SK-N-MC (cell line): ENCODE measurements around the gene PFDN4.

Experiments used
- DNase-seq: peaks from one replicate; pipeline ENCODE4 v3.0.0-alpha.2; 2011; ENCODE audit warnings: low read depth, low spot score
- H3K27ac ChIP-seq: fragments of 200-600 bp; sonication (generic); 2 replicates; pipeline ENCODE4 v1.5.1; 2016; ENCODE audit warnings: mixed run types
- H3K36me3 ChIP-seq: fragments of 200-600 bp; sonication (generic); 2 replicates; pipeline ENCODE4 v1.6.1; 2017; ENCODE audit warnings: antibody characterized with exemption, low read length, mixed read lengths; ENCODE audit not compliant: insufficient read depth
- H3K4me3 ChIP-seq: fragments of 200-600 bp; sonication (generic); 2 replicates; pipeline ENCODE4 v1.5.1; 2016
- H3K9ac ChIP-seq: fragments of 200-600 bp; sonication (generic); 2 replicates; pipeline ENCODE4 v1.8.0; 2017; ENCODE audit warnings: mixed run types, mixed read lengths; ENCODE audit not compliant: insufficient read length
- H3K9me3 ChIP-seq: fragments of 200-600 bp; sonication (generic); 2 replicates; pipeline ENCODE4 v1.6.1; 2017; ENCODE audit warnings: low read depth, mild to moderate bottlenecking, antibody characterized with exemption, low read length, moderate library complexity, mixed read lengths
- EZH2 ChIP-seq: fragments of 200-600 bp; sonication (generic); IDR thresholded peaks from one replicate; pipeline ENCODE4 v1.6.1; 2017; ENCODE audit warnings: antibody characterized with exemption
- FOXP2 ChIP-seq: optimal IDR thresholded peaks from 2 replicates; pipeline ENCODE3; 2011; ENCODE audit warnings: mild to moderate bottlenecking, moderate library complexity; ENCODE audit not compliant: insufficient read depth; ENCODE audit errors: extremely low read length, control extremely low read depth
- POLR2AphosphoS5 ChIP-seq: IDR thresholded peaks from 2 replicates; pipeline ENCODE4 v1.6.1; 2012; ENCODE audit warnings: mild to moderate bottlenecking, low read depth, low read length, borderline replicate concordance

PFDN4 gene

DNA sequence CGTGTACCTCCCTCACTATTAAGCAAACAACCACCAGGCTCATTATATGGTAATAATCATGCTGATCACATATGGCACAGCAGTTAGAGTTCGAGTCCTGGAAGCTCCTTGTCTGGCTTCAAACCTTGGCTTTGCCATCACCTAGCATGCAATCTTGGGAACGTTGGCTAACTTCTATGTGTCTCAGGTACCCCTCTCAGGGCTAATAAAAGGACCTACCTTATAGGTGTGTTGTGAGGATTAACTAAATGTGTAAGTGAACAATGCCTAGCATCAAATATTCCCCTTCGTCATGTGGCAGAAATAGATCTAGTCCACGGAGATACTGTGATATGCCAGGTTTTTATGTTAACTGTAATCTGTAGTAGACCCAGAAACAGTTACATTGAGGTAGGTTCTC lies 44.5 kb upstream of the PFDN4 start:
- no peaks in the 10 kb centered on the region for H3K9me3 ChIP-seq
- H3K36me3 ChIP-seq, result peaks cover 29% of the 10 kb centered on the region
- TF ChIP-seq EZH2 (no peak), POLR2AphosphoS5 (no peak), FOXP2 (no peak)
- no peak overlapping the region for H3K27ac ChIP-seq
- no peak overlapping the region for H3K9ac ChIP-seq
- H3K4me3 ChIP-seq, result no peak overlapping the region
- no peak for DNase-seq

DNA sequence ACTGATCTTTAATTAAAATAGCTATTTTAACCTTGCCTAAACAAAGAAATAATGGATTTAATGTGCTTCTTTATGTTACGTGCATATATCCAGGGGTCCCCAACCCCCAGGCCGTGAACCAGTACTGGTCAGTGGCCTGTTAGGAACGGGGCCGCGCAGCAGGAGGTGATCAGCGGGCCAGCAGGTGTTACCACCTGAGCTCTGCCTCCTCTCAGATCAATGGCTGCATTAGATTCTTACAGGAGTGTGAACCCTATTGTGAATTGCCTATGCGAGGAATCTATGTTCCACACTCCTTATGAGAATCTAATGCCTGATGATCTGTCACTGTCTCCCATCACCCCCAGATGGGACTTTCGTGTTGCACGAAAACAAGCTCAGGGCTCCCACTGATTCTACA lies 42.9 kb upstream of the PFDN4 start:
- H3K36me3 ChIP-seq, result peaks cover 26% of the 10 kb centered on the region
- no peak overlapping the region for H3K9ac ChIP-seq
- no peak overlapping the region for H3K4me3 ChIP-seq
- no peaks in the 10 kb centered on the region for H3K9me3 ChIP-seq
- TF ChIP-seq POLR2AphosphoS5 (no peak), EZH2 (no peak), FOXP2 (no peak)
- H3K27ac ChIP-seq, result no peak overlapping the region
- DNase-seq, result no peak

DNA sequence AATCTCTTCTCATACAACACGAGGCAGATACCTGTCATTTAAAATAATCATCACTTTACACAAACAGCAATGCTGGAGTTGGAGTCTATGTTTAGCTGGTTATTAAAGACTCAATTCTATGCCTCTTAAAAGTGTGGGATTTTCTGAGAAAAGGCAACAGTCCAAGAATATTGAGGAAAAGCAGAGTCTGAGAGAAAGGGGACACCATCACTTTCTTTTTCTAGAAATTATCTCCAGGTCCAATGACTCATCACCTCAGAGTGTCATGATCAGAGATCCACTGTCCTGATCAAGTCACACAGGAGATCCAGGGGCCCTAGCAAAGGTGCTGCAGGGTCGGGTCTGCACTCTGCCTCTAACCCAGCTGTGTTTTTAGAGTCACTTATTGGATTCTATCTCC lies 42.1 kb upstream of the PFDN4 start:
- no peak for TF ChIP-seq POLR2AphosphoS5
- TF ChIP-seq EZH2, result no peak
- TF ChIP-seq FOXP2, result no peak
- H3K36me3 ChIP-seq, result peaks cover 26% of the 10 kb centered on the region
- H3K9me3 ChIP-seq, result no peaks in the 10 kb centered on the region
- H3K9ac ChIP-seq, result no peak overlapping the region
- no peak for DNase-seq
- H3K4me3 ChIP-seq, result no peak overlapping the region
- H3K27ac ChIP-seq, result peak overlapping the region; percentile 31; the same call in 1 of the 2 replicates

DNA sequence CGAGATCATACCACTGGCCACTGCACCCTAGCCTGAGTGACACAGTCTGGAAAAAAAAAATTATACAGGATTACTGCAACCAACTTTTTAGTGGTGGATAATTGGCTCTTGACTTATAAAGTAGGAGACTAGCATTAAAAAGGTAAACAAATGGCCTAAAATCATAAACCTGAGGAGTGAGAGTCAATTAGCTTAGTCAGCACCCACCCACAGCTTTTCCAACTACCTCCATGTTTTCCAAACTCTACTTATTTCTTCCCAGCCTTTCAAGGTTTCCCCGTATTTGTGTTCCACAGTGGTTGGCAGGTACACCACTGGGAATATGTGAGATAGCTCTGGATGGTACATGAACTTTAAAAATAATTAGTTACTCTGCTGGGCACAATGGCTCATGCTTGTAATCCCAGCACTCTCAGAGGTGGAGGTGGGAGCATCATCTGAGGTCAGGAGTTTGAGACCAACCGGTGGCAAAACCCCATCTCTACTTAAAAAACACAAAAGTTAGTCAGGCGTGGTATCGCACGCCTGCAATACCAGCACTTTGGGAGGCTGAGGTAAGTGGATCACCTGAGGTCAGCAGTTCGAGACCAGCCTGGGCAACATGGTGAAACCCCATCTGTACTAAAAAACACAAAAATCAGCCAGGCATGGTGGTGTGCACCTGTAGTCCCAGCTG lies 40.8 kb upstream of the PFDN4 start:
- Histone ChIP-seq H3K9me3 (no peaks in the 10 kb centered on the region), H3K4me3 (no peak overlapping the region), H3K36me3 (peaks cover 26% of the 10 kb centered on the region), H3K27ac (0 out of 2 replicates have a peak overlapping the region, but pooled peaks have one; percentile 19), H3K9ac (no peak overlapping the region)
- no peak for TF ChIP-seq FOXP2
- TF ChIP-seq EZH2, result no peak
- TF ChIP-seq POLR2AphosphoS5, result no peak
- no peak for DNase-seq

DNA sequence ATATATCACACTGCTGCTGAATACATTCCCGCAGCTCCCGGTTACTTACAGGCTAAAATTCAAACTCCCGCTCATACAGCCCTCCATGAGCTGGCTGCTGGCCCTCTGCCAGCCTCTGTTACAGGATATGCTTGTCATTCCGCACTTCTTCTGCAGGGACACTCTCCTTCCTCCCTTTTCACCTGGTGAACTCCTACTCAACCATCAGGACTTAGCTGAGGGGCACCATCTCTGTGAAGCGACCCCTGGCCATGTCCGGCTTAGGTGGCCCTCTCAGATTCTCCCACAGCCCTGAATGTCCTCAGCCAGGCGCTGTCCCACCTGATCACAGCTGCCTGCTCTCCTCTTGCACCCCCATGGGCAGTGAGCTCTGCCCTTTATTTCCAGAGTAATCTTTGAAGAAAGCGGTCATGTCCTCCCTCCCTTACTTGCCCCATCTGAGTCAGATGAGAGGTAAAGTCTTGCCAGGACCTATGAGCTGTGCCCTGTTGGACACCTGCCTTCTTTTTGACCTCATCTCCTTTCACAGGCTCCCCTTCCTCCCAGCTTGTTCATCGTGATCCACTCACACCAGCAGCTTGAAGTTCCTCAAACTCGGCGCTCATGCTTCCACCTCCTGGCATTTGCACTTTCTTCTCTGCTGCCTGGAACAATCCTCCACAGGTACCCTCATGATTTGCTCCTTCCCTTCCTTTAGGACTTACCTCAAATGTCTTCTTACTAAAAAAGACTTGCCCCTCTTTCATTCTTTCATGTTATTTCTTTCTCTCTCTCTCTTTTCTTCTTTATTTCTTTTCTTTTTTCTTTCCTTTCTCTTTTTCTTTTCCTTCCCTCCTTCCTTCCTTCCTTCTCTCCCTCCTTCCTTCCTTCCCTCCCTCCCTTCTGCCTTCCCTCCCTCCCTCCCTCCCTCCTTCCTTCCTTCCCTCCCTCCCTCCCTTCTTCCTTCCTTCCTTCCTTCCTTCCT lies 39.7 kb upstream of the PFDN4 start:
- Histone ChIP-seq H3K36me3 (peaks cover 19% of the 10 kb centered on the region), H3K27ac (peak overlapping the region; percentile 82), H3K9ac (no peak overlapping the region), H3K4me3 (0 out of 2 replicates have a peak overlapping the region, but pooled peaks have one; percentile 6), H3K9me3 (no peaks in the 10 kb centered on the region)
- TF ChIP-seq EZH2 (no peak), POLR2AphosphoS5 (no peak), FOXP2 (no peak)
- no peak for DNase-seq

DNA sequence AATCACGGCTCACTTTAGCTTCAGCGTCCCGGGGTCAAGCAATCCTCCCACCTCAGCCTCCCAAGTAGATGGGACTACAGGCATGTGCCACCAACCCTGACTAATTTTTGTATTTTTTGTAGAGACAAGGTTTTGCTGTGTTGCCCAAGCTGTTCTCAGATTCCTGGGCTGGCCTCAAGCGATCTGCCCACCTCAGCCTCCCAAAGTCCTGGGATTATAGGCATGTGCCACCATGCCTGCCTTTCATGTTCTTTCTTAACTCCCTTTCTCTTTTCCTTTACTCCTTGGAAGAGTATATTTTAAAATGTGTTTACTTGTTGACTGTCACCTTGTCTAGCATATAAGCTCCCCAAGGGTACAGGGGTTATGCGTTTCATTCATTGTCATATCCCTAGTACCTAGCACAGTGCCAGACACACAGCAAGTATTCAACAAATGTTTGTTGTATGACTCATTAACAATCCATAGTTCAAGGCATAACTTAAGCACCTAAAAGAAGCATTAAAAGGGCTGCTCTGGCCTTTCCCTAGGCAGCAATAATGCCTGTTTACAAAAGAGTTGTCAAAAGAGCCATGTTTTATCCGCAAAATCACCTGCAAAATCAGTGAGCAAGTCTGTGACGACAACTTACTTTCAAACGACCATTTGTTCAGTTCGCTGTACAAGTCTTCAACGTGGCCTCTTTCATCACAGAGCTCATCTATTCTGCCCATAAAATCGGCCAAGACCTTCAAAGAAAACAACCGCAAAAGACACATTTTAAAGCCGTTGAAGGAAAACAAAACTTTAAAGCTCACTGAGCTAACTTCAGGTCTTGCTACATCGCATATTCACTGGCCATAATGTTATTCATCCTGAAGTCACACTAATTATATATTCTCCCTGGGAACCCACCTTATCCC lies 38.7 kb upstream of the PFDN4 start:
- Histone ChIP-seq H3K36me3 (peaks cover 16% of the 10 kb centered on the region), H3K27ac (peak overlapping the region; percentile 93), H3K4me3 (peak overlapping the region; percentile 33; the same call in 1 of the 2 replicates), H3K9me3 (no peaks in the 10 kb centered on the region), H3K9ac (no peak overlapping the region)
- DNase-seq, result no peak
- TF ChIP-seq EZH2 (no peak), FOXP2 (no peak), POLR2AphosphoS5 (no peak)

DNA sequence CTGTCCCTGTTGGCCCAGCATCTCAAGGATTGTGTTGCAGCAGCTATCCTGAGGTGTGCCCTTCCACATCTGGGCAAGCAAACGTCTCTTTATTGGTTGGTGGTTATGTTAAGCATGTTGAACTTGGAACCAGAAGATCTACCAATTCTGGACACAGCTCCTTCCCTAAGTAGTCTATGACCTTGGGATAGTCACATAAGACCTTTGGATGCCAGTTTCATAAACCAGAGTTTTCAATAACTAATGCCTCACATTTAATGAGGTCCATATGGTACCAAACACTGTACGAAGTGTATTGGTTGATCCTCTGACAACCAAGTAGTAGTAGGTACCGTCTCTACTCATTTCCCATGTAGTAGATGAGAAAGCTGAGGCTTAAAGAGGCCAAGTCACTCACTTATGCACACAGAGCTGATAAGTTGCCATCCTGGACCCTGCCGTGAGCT lies 37.8 kb upstream of the PFDN4 start:
- Histone ChIP-seq H3K36me3 (peaks cover 15% of the 10 kb centered on the region), H3K9me3 (no peaks in the 10 kb centered on the region), H3K27ac (peak overlapping the region; percentile 93), H3K9ac (no peak overlapping the region), H3K4me3 (peak overlapping the region; percentile 26; the same call in 1 of the 2 replicates)
- no peak for DNase-seq
- TF ChIP-seq EZH2, result no peak
- TF ChIP-seq FOXP2, result no peak
- TF ChIP-seq POLR2AphosphoS5, result no peak

DNA sequence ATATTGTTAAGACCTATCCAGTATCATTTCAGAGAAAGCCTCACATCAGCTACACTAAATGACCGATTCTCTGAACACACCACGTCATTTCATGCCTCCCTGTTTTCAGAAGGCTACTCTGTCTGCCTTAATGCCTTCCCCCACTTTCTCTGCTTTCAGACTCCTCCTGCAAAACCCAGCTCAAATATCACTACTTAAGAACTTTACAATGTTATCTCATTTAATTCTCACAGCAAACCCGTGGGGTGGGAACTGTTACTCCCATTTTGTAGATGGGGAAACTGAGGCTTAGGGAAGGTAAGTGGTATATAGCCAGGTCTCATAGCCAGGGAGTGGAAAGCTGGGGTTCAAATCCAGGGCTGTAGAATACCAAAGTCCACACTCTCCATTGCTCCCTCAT lies 36.9 kb upstream of the PFDN4 start:
- H3K9me3 ChIP-seq, result no peaks in the 10 kb centered on the region
- H3K4me3 ChIP-seq, result no peak overlapping the region
- no peak overlapping the region for H3K9ac ChIP-seq
- TF ChIP-seq EZH2 (no peak), POLR2AphosphoS5 (no peak), FOXP2 (no peak)
- peaks cover 6% of the 10 kb centered on the region for H3K36me3 ChIP-seq
- DNase-seq, result no peak
- H3K27ac ChIP-seq, result peak overlapping the region; percentile 93
